Thoracic aorta (tissue), 2 donors: Measurements from ENCODE around the gene NHEJ1. TPM values are rescaled to one million over a fixed set of nuclear protein-coding genes. Genes with fewer than 3 reads are reported as not detected.

Source experiments
- total RNA-seq, 2 donors: library from RNA; depleted of rRNA; stranded (reverse); fragments of >200 nt; gene quantifications; one replicate each; pipeline versions ENCODE4 v1.1.0 to v1.2.3, GENCODE V29; 2016

Gene NHEJ1
- total RNA-seq, 2 donors from 2014 or later, result 10.3 to 14.5 TPM

Other genes with a start within 250 kb of the NHEJ1 start
- not detected for gene CDK5R2, start 201.1 kb downstream of the NHEJ1 start, total RNA-seq
- gene FEV, start 175.6 kb downstream of the NHEJ1 start, total RNA-seq, result not detected
- gene CRYBA2, start 167.4 kb downstream of the NHEJ1 start, total RNA-seq, result not detected
- not detected for gene CFAP65, start 119.3 kb downstream of the NHEJ1 start, total RNA-seq
- 1 to 10 TPM in 1 of 2 donors, not detected in 1; 1.6 TPM for gene IHH, start 99.9 kb downstream of the NHEJ1 start, total RNA-seq
- gene SLC23A3, start 9.2 kb upstream of the NHEJ1 start, total RNA-seq, result 1 to 10 TPM; 1.4 to 3.4 TPM
- gene CNPPD1, start 16.1 kb upstream of the NHEJ1 start, total RNA-seq, result 10 to 100 TPM; 31.9 to 51.0 TPM
- 10 to 100 TPM; 43.8 to 58.6 TPM for gene RETREG2, start 17.5 kb upstream of the NHEJ1 start, total RNA-seq
- 10 to 100 TPM; 21.7 to 83.8 TPM for gene ZFAND2B, start 46.0 kb upstream of the NHEJ1 start, total RNA-seq
- gene ABCB6, start 58.1 kb upstream of the NHEJ1 start, total RNA-seq, result 10 to 100 TPM; 12.7 to 26.0 TPM
- 10 to 100 TPM; 39.4 to 60.4 TPM for gene ATG9A, start 68.8 kb upstream of the NHEJ1 start, total RNA-seq
- 10 to 100 TPM; 69.7 to 72.6 TPM for gene ANKZF1, start 69.0 kb upstream of the NHEJ1 start, total RNA-seq
- gene GLB1L, start 84.6 kb upstream of the NHEJ1 start, total RNA-seq, result 10 to 100 TPM in 1 of 2 donors, 1 to 10 TPM in 1; 9.1 to 13.7 TPM
- 10 to 100 TPM; 10.7 to 11.7 TPM for gene STK16, start 84.7 kb upstream of the NHEJ1 start, total RNA-seq
- not detected for gene TUBA4B, start 92.4 kb upstream of the NHEJ1 start, total RNA-seq
- 10 to 100 TPM; 20.4 to 84.6 TPM for gene TUBA4A, start 93.1 kb upstream of the NHEJ1 start, total RNA-seq
- 10 to 100 TPM; 56.9 to 61.2 TPM for gene DNAJB2, start 118.6 kb upstream of the NHEJ1 start, total RNA-seq
- gene PTPRN, start 148.6 kb upstream of the NHEJ1 start, total RNA-seq, result not detected
- not detected for gene RESP18, start 171.9 kb upstream of the NHEJ1 start, total RNA-seq
- 10 to 100 TPM; 42.7 to 51.2 TPM for gene DNPEP, start 227.1 kb upstream of the NHEJ1 start, total RNA-seq